NCI-H82 treated with DMSO at 0.1 percent for 48 hours (cell line): ENCODE data around the gene GPRC5A.
"Not testable (repeated sequence)": the region's sequence is repeated elsewhere in the genome, so short reads cannot be mapped to it uniquely, and the experiment has no call there.

Source experiments
- DNase-seq: peaks from one replicate; lab custom pipeline; 2025; ENCODE audit not compliant: unreplicated experiment; lab: John Stamatoyannopoulos, UW

Gene GPRC5A

GRCh38 chr12:12891080-12891880 is at the start of gene GPRC5A:
TSS of gene GPRC5A (plus strand) at chr12:12891562. CDS start at chr12:12908250, 16,688 bp downstream.
- DNase-seq = peak; percentile 51

DNA sequence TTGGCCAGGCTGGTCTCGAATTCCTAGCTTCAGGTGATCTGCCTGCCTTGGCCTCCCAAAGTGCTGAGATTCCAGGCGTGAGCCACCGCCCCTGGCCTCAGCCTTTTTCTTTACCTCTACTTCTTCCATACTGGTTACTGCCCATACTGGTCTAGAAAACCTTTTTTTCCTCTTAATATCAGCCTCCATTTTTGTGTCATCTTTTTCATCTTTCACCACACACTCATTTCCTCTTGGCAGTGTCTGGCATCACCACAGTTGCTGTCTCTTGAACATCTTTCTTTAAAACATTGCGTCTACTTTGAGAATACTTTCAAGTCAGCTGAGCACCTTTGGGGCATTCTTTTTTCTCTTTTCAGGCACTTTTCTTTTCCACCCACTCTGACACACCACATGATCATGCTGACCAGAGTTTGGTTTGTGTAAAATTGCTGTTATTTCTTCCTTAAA is 45.5 kb upstream of the GPRC5A start:
- no peak for DNase-seq

DNA sequence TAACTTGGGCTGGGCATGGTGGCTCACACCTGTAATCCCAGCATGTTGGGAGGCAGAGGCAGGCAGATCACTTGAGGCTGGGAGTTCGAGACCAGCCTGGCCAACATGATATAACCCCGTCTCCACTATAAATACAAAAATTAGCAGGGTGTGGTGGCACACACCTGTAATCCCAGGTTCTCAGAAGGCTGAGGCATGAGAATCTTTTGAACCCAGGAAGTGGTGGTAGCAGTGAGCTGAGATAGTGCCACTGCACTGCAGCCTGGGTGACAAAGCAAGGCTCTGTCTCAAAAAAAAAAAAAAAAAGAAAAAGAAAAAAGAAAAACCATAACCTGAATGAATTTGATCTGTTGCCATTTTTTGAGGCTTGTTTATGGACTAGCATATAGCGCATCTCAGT is 44.6 kb upstream of the GPRC5A start:
- not testable (repeated sequence) for DNase-seq

DNA sequence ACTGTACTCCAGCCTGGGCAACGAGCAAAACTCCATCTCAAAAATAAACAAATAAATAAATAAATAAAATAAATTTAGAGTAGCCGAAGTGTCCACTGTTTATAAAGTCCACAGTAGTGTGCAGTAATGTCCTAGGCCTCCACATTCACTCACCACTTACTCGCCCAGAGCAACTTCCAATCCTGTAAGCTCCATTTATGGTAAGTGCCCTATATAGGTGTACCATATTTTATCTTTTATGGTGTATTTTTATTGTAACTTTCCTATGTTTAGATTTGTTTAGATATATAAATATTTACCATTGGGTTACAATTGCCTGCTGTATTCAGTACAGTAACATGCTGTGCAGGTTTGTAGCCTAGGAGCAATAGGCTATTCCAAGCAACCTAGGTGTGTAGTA is 37.9 kb upstream of the GPRC5A start:
- no peak for DNase-seq

DNA sequence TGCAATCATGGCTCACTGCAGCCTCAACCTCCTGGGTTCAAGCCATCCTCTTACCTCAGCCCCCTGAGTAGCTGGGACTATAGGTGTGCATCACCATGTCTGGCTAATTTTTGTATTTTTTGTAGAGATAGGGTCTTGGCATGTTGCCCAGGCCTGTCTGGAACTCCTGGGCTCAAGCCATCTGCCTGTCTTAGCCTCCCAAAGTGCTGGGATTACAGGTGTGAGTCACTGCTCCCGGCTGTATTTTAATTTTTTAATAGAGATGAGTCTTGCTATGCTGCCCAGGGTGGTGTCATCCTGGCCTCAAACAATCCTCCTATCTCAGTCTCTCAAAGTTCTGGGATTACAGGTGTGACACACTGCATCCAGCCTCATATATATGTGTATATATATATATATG is 31.7 kb upstream of the GPRC5A start:
- no peak for DNase-seq

DNA sequence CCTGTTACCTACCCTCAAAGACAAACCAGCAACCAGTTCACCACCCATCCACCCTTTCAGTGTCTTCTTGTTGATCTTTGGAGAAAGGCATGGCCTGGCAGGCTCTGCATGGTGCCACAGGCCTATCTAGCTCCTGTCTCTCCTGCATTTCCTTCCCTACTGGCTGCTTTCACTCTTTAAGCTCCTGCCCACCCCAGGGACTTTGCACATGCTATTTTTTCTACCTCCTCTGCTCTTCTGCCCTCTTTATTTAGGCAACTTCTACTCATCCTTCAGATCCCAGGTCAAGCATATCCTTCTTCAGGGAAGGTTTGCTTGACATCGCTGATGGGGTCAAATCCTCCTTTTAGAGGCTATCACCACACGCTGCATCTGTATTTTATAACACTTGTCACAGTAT is 27.1 kb upstream of the GPRC5A start:
- no peak for DNase-seq

DNA sequence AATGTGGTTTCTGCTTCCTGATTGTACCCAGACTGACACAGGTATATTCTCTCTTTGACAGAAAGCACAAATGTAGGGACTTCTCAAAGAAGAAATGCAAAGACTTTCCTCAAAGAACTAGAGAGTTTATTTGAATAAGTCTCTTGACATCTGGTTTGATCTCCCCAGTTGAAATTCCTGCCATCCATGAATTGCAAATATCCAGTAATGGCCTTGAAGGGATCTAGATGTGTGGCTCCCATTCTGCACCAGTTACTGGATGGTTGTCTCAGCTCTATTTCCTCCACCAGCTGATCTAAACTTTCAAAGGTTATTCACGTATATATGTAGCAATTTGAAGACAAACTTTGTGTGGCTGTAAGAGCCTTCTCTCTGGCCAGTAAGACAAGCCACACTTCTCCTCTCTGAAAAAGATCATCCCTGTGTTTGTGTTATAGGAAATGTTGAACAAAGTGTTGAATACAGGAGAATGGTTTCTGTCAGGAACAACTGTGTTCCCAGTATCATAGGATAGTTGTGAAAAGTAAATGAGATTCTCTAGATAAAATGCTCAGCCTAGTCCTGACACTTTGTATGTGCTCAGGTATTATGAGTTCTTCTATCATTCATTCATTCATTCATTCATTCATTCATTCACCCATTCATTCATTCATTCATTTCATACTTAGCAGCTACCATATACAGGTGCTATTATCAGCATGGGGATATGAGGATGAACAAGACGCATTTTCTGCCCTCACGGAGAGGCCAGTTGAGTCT is 22.7 kb upstream of the GPRC5A start:
- DNase-seq = no peak

GRCh38 chr12:12870465-12870864 is 20.9 kb upstream of the GPRC5A start:
- DNase-seq = no peak

DNA sequence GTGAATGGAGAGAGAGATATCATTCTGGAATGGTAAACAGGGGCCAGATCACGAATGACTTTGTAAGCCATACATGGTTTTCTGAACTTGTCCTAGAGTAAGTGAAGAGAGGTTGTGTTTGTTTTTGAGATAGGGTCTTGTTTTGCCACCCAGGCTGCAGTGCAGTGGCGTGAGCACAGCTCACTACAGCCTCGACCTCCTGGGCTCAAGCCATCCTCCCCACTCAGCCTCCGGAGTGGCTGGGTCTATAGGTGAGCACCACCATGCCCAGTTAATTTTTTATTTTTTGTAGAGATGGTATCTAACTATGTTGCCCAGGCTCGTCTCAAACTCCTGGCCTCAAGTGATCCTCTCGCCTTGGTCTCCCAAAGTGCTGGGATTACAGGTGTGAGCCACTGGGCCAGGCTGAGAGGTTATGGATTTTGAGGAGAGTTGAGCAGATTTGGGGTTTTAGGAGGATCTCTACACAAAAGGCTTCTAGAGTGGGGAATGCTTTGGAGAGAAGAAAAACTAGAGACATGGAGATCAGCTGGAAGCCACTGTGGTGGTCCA is 19.7 kb upstream of the GPRC5A start:
- no peak for DNase-seq

- no peak for DNase-seq
Observed at GRCh38 chr12:12872139-12872933, 19.0 kb upstream of the GPRC5A start.

DNA sequence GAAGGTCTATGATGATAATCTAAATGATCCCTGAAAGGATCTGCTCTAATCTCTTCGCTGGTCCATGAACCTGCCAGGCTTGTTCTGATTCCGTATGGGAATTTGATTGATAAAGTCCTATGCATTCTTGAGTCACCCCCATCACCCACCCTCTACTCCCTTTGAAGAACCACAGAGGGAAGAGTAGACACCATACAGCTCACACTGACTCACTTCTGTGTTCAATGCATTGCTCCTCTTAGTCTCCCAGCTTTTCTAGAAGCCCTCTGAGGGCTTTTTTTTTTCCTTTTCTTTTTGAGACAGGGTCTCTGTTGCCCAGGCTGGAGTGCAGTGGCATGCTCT is 18.5 kb upstream of the GPRC5A start:
- no peak for DNase-seq

DNA sequence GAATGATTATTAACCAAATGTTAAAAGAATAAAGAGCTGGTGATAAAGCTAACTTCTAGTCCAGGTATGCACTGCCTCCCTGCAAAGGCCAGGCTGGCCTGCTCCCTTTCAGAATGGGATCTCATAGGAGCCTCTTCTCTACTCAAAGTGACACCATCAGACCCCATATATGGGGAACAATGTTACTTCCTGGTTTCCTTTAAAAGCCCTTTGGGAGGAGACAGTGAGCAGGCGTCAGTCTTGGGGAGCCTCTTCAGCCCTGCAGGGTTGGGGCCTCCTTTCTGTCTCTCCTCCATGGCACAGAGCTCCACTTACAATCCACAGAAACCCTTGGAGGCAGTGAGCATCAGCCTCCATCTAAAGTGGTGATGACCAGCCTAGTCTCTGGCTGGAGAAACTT is 17.3 kb upstream of the GPRC5A start:
- DNase-seq = no peak

DNA sequence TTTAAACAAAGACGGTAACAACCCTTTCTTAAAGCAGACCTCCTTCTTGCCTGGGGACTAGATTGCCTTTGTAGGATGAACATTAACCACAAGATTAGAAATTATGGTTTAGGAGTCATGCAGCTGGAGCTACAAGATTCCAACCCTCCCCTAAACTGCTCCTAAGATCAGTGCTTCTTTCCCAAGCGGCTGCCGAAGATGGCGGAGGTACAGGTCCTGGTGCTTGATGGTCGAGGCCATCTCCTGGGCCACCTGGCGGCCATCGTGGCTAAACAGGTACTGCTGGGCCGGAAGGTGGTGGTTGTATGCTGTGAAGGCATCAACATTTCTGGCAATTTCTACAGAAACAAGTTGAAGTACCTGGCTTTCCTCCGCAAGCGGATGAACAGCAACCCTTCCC is 16.1 kb upstream of the GPRC5A start:
- DNase-seq = not testable (repeated sequence)

DNA sequence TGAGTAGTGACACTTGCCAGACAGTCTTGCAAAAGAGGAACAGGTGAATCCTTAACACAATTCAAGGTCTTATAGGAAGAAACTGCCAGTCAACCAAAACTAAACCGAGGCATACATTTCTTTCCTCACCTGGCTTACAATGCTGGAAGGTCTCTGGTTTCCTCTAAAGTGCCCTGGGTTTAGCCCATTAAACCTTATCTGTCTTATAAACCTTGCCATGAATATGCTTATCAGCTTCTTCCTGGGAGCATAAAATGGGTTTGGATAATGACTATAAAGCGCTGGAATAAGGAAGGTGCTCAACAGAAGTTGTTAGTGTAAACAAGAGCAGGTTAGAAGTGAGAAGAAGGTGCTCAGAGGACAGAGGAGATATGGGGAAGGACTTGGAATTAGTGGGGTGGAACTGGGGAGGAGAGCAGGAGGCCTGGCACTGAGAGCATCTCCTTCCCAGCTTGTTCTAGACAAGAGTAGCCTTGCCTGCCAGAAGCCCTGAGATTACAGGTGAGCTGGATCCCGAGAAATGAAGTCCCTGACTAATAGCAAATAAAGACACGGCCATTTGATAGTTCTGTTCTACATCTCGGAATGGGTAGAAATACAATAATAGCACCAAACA is 14.1 kb upstream of the GPRC5A start:
- no peak for DNase-seq

DNA sequence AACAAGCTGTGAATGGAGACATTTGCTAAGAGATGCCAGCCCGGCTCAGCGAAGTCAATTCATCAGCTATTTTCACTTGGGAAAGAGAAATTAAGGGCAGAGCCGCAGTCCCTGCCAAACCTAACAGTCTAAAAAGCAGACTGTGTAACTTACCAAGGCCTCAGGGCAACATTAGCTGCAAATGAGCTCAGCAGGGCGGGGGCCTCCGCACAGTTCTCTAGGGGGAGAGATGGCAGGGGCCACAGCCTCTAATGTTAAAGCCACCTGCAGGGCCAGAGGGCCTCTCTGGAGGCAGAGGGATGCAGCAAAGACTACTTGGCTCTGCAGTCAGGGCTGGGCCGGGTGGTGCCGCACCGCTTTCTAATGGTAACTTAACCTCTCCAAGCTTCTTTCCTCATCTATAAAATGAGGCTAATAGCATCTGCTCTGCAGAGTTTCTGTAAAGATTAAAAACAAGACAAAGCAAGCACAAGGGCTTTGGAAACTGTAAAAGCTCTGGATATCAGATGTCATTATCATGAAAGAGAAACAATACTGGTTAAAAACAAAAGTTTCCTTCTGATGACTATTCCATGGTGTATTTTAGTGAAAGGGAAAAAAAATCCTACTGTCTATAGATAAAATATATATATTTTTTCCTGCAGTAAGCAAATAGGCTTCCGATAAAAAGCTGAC is 13.4 kb upstream of the GPRC5A start:
- DNase-seq = no peak

DNA sequence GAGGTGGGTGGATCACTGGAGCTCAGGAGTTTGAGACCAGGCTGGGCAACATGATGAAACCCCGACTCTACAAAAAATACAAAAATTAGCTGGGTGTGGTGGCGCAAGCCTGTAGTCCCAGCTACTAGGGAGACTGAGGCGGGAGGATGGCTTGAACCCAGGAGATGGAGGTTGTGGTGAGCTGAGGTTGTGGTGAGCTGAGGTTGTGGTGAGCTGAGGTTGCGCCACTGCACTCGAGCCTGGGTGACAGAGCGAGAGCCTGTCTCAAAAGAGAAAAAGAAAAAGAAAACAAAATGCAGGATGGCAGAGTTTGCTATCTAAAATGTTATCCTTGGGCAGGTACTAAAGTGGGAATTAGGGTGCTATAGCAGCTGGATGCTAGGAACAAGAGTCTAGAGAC is 10.8 kb upstream of the GPRC5A start:
- no peak for DNase-seq

- no peak for DNase-seq
Observed at GRCh38 chr12:12881151-12881909, 10.0 kb upstream of the GPRC5A start.

DNA sequence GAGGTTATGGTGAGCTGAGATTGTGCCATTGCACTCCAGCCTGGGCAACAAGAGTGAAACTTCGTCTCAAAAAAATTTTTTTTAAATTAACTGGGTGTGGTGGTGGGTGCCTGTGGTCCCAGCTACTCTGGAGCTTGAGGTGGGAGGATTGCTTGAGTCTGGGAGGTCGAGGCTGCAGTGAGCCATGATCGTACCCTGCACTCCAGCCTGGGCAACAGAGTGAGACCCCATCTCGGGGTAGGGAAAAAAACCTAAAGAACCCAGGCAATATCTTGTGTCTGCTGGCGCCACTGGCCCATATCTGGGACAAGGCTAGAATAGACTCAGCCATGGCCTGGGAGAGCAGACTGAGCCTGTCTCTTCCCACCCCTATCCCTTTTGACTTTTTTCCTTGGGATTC is 9.1 kb upstream of the GPRC5A start:
- no peak for DNase-seq

- DNase-seq = no peak
Observed at GRCh38 chr12:12883369-12884001, 7.9 kb upstream of the GPRC5A start.
